GM21515 (cell line): ENCODE results near the gene SPAG5.

Experiments
- ATAC-seq: cut with Tn5 transposase; IDR thresholded peaks from one replicate; pipeline ENCODE4 v1.9.1; 2021; ENCODE audit not compliant: unreplicated experiment

The SPAG5 gene

GRCh38 chr17:28573966-28574480, 24.8 kb downstream of the SPAG5 start:
- ATAC-seq: no peak

- ATAC-seq: no peak
Measured at GRCh38 chr17:28573521-28573920, 25.3 kb downstream of the SPAG5 start.

- no peak for ATAC-seq
Measured at GRCh38 chr17:28573040-28573380, 25.8 kb downstream of the SPAG5 start.

GRCh38 chr17:28572259-28573039, 26.4 kb downstream of the SPAG5 start:
- no peak for ATAC-seq

- peak; percentile 68 for ATAC-seq
Measured at GRCh38 chr17:28571361-28572122, 27.3 kb downstream of the SPAG5 start, which contains the start of gene PIGS. Gene PIGS, minus strand, starts transcription at chr17:28571524. Its CDS starts 28 bp downstream, at chr17:28571496.

- peak; percentile 17 for ATAC-seq
Measured at GRCh38 chr17:28570716-28571360, 28.0 kb downstream of the SPAG5 start.

- no peak for ATAC-seq
Measured at GRCh38 chr17:28569446-28569845, 29.4 kb downstream of the SPAG5 start.

GRCh38 chr17:28567604-28568003, 31.2 kb downstream of the SPAG5 start:
- peak; percentile 40 for ATAC-seq

- no peak for ATAC-seq
Measured at GRCh38 chr17:28563475-28563874, 35.4 kb downstream of the SPAG5 start.

- ATAC-seq: no peak
Measured at GRCh38 chr17:28555022-28555421, 43.8 kb downstream of the SPAG5 start.

- ATAC-seq: no peak
Measured at GRCh38 chr17:28554565-28554964, 44.3 kb downstream of the SPAG5 start.

- ATAC-seq: no peak
Measured at GRCh38 chr17:28553000-28553505, 45.8 kb downstream of the SPAG5 start.

GRCh38 chr17:28552176-28552999, 46.4 kb downstream of the SPAG5 start, which contains the start of gene UNC119:
Gene UNC119, minus strand, starts transcription at chr17:28552624. Its CDS starts 67 bp downstream, at chr17:28552557.
- ATAC-seq: peak; percentile 63

GRCh38 chr17:28551421-28552175, 47.2 kb downstream of the SPAG5 start:
- ATAC-seq: no peak

- ATAC-seq: no peak
Measured at GRCh38 chr17:28550858-28551257, 48.0 kb downstream of the SPAG5 start.

GRCh38 chr17:28549236-28550132, 49.3 kb downstream of the SPAG5 start:
- no peak for ATAC-seq

GRCh38 chr17:28548417-28549130, 50.3 kb downstream of the SPAG5 start:
- ATAC-seq: no peak
